HPDE6-E6E7 (cell line): ENCODE measurements around the gene PRKACB.
"Not testable (repeated sequence)": the region's sequence is repeated elsewhere in the genome, so short reads cannot be mapped to it uniquely, and the experiment has no call there.

Experiments used
- DNase-seq: peaks from one replicate; pipeline ENCODE4 v3.0.0; 2011; ENCODE audit warnings: missing footprints; ENCODE audit errors: extremely low spot score

Gene PRKACB

GRCh38 chr1:84223751-84224432, 79.8 kb downstream of the PRKACB start:
- DNase-seq, result no peak

GRCh38 chr1:84224905-84225304, 80.8 kb downstream of the PRKACB start:
- DNase-seq, result no peak

GRCh38 chr1:84225646-84226045, 81.6 kb downstream of the PRKACB start:
- no peak for DNase-seq

- DNase-seq, result not testable (repeated sequence)
These were observed 88.6 kb downstream of the PRKACB start for GRCh38 chr1:84232676-84233075.

GRCh38 chr1:84236256-84236655, 92.2 kb downstream of the PRKACB start:
- no peak for DNase-seq

- no peak for DNase-seq
These were observed 98.6 kb downstream of the PRKACB start for GRCh38 chr1:84242641-84243040.

GRCh38 chr1:84245563-84245962, 101.5 kb downstream of the PRKACB start:
- DNase-seq, result no peak

- no peak for DNase-seq
These were observed 102.1 kb downstream of the PRKACB start for GRCh38 chr1:84246213-84246612.

- DNase-seq, result peak; percentile 57
These were observed 103.6 kb downstream of the PRKACB start for GRCh38 chr1:84247425-84248220.

- no peak for DNase-seq
These were observed 106.6 kb downstream of the PRKACB start for GRCh38 chr1:84250668-84251067.

- no peak for DNase-seq
These were observed 109.0 kb downstream of the PRKACB start for GRCh38 chr1:84253036-84253435.

GRCh38 chr1:84253891-84254290, 109.8 kb downstream of the PRKACB start:
- DNase-seq, result peak; percentile 86

- no peak for DNase-seq
These were observed 110.7 kb downstream of the PRKACB start for GRCh38 chr1:84254703-84255238.

GRCh38 chr1:84255582-84255981, 111.5 kb downstream of the PRKACB start:
- DNase-seq, result no peak

- DNase-seq, result no peak
These were observed 113.5 kb downstream of the PRKACB start for GRCh38 chr1:84257617-84258016.

GRCh38 chr1:84259376-84259775, 115.3 kb downstream of the PRKACB start:
- no peak for DNase-seq

- no peak for DNase-seq
These were observed 115.9 kb downstream of the PRKACB start for GRCh38 chr1:84259989-84260388.

- no peak for DNase-seq
These were observed 116.9 kb downstream of the PRKACB start for GRCh38 chr1:84260852-84261518.

- DNase-seq, result no peak
These were observed 120.9 kb downstream of the PRKACB start for GRCh38 chr1:84264961-84265360.

- DNase-seq, result no peak
These were observed 121.8 kb downstream of the PRKACB start for GRCh38 chr1:84265867-84266266.

- DNase-seq, result no peak
These were observed 122.7 kb downstream of the PRKACB start for GRCh38 chr1:84266748-84267147.

GRCh38 chr1:84267476-84267875, 123.4 kb downstream of the PRKACB start:
- no peak for DNase-seq
